ENCODE results near the gene WDR86. TPM values are rescaled to one million over a fixed set of nuclear protein-coding genes. Genes with fewer than 3 reads are reported as not detected.

The WDR86 gene
- polyA plus RNA-seq, 4 donors = 1.1 to 4.3 (median 1.8) TPM; not detected in 1

GRCh38 chr7:151348970-151349369, 60.9 kb downstream of the WDR86 start:
- H3K4me1 ChIP-seq (ENCODE audit: control insufficient read depth in 3 of 3, insufficient read depth in 2 of 3, low read depth in 1 of 3, low read length in 2 of 3) = peaks cover 3 to 16% (median 6%) of the 10 kb centered on the region in 3 donors
- no peaks in the 10 kb centered on the region for H3K27me3 ChIP-seq (ENCODE audit: control insufficient read depth in 3 of 3, insufficient read depth in 3 of 3, low read length in 3 of 3)
- WGBS, 3 donors = 63 to 80% (median 75%) methylated on average over 4 of the region's 4 CpGs
- DNase-seq (no peak), FAIRE-seq (no peak)
- H3K36me3 ChIP-seq (ENCODE audit: control insufficient read depth in 3 of 3, insufficient read depth in 2 of 3, low read depth in 1 of 3, low read length in 3 of 3) = peaks cover 11 to 47% (median 15%) of the 10 kb centered on the region in 3 donors
- H3K27ac ChIP-seq (ENCODE audit: low read depth in 1 of 3, low read length in 2 of 3) = peak overlapping the region in 2 of 3 donors; percentile 8 to 93
- no peak overlapping the region for H3K4me3 ChIP-seq (ENCODE audit: low read depth in 1 of 3, low read length in 3 of 3)
- H3K9me3 ChIP-seq (ENCODE audit: control insufficient read depth in 2 of 2, insufficient read depth in 1 of 2, low read depth in 1 of 2, low read length in 1 of 2) = no peaks in the 10 kb centered on the region

GRCh38 chr7:151347200-151347599, 62.6 kb downstream of the WDR86 start:
- no peaks in the 10 kb centered on the region for H3K27me3 ChIP-seq (ENCODE audit: control insufficient read depth in 3 of 3, insufficient read depth in 3 of 3, low read length in 3 of 3)
- 95 to 98% (median 95%) methylated on average over 6 of the region's 6 CpGs for WGBS, 3 donors
- DNase-seq (no peak), FAIRE-seq (no peak)
- no peak overlapping the region for H3K4me3 ChIP-seq (ENCODE audit: low read depth in 1 of 3, low read length in 3 of 3)
- peak overlapping the region in 2 of 3 donors; percentile 30 to 38 for H3K27ac ChIP-seq (ENCODE audit: low read depth in 1 of 3, low read length in 2 of 3)
- no peaks in the 10 kb centered on the region for H3K9me3 ChIP-seq (ENCODE audit: control insufficient read depth in 2 of 2, insufficient read depth in 1 of 2, low read depth in 1 of 2, low read length in 1 of 2)
- H3K36me3 ChIP-seq (ENCODE audit: control insufficient read depth in 3 of 3, insufficient read depth in 2 of 3, low read depth in 1 of 3, low read length in 3 of 3) = peaks cover 11 to 38% (median 12%) of the 10 kb centered on the region in 3 donors
- H3K4me1 ChIP-seq (ENCODE audit: control insufficient read depth in 3 of 3, insufficient read depth in 2 of 3, low read depth in 1 of 3, low read length in 2 of 3) = peaks cover 6 to 22% (median 6%) of the 10 kb centered on the region in 3 donors

GRCh38 chr7:151346470-151346769, 63.4 kb downstream of the WDR86 start:
- 7 to 44% (median 28%) methylated on average over 2 of the region's 2 CpGs for WGBS, 3 donors
- Histone ChIP-seq H3K4me1 (ENCODE audit: control insufficient read depth in 3 of 3, insufficient read depth in 2 of 3, low read depth in 1 of 3, low read length in 2 of 3) (peaks cover 6 to 22% (median 6%) of the 10 kb centered on the region in 3 donors), H3K4me3 (ENCODE audit: low read depth in 1 of 3, low read length in 3 of 3) (no peak overlapping the region), H3K36me3 (ENCODE audit: control insufficient read depth in 3 of 3, insufficient read depth in 2 of 3, low read depth in 1 of 3, low read length in 3 of 3) (peaks cover 7 to 34% (median 9%) of the 10 kb centered on the region in 3 donors), H3K27ac (ENCODE audit: low read depth in 1 of 3, low read length in 2 of 3) (peak overlapping the region; percentile 54 to 89 (median 88)), H3K9me3 (ENCODE audit: control insufficient read depth in 2 of 2, insufficient read depth in 1 of 2, low read depth in 1 of 2, low read length in 1 of 2) (no peaks in the 10 kb centered on the region), H3K27me3 (ENCODE audit: control insufficient read depth in 3 of 3, insufficient read depth in 3 of 3, low read length in 3 of 3) (no peaks in the 10 kb centered on the region)
- no peak for FAIRE-seq
- DNase-seq = no peak

- DNase-seq (peak; percentile 79 to 93), FAIRE-seq (no peak)
- Histone ChIP-seq H3K27me3 (ENCODE audit: control insufficient read depth in 3 of 3, insufficient read depth in 3 of 3, low read length in 3 of 3) (no peaks in the 10 kb centered on the region), H3K4me3 (ENCODE audit: low read depth in 1 of 3, low read length in 3 of 3) (no peak overlapping the region), H3K36me3 (ENCODE audit: control insufficient read depth in 3 of 3, insufficient read depth in 2 of 3, low read depth in 1 of 3, low read length in 3 of 3) (peaks cover 4 to 31% (median 6%) of the 10 kb centered on the region in 3 donors), H3K4me1 (ENCODE audit: control insufficient read depth in 3 of 3, insufficient read depth in 2 of 3, low read depth in 1 of 3, low read length in 2 of 3) (peaks cover 6 to 25% (median 6%) of the 10 kb centered on the region in 3 donors), H3K27ac (ENCODE audit: low read depth in 1 of 3, low read length in 2 of 3) (peak overlapping the region; percentile 54 to 88 (median 87)), H3K9me3 (ENCODE audit: control insufficient read depth in 2 of 2, insufficient read depth in 1 of 2, low read depth in 1 of 2, low read length in 1 of 2) (no peaks in the 10 kb centered on the region)
- WGBS, 3 donors = 55 to 73% (median 64%) methylated on average over 2 of the region's 2 CpGs
Measured at GRCh38 chr7:151345576-151346469, 64.0 kb downstream of the WDR86 start.

GRCh38 chr7:151343516-151343915, 66.3 kb downstream of the WDR86 start:
- DNase-seq (no peak), FAIRE-seq (no peak)
- H3K9me3 ChIP-seq (ENCODE audit: control insufficient read depth in 2 of 2, insufficient read depth in 1 of 2, low read depth in 1 of 2, low read length in 1 of 2) = no peaks in the 10 kb centered on the region
- H3K27me3 ChIP-seq (ENCODE audit: control insufficient read depth in 3 of 3, insufficient read depth in 3 of 3, low read length in 3 of 3) = no peaks in the 10 kb centered on the region
- H3K4me3 ChIP-seq (ENCODE audit: low read depth in 1 of 3, low read length in 3 of 3) = peak overlapping the region in 1 of 3 donors; percentile 15
- peaks cover 4 to 17% (median 6%) of the 10 kb centered on the region in 3 donors for H3K36me3 ChIP-seq (ENCODE audit: control insufficient read depth in 3 of 3, insufficient read depth in 2 of 3, low read depth in 1 of 3, low read length in 3 of 3)
- H3K27ac ChIP-seq (ENCODE audit: low read depth in 1 of 3, low read length in 2 of 3) = peak overlapping the region in 1 of 3 donors; percentile 64
- H3K4me1 ChIP-seq (ENCODE audit: control insufficient read depth in 3 of 3, insufficient read depth in 2 of 3, low read depth in 1 of 3, low read length in 2 of 3) = peaks cover 3 to 22% (median 8%) of the 10 kb centered on the region in 3 donors
- 87 to 94% (median 91%) methylated on average over 9 of the region's 9 CpGs for WGBS, 3 donors

- no peak for FAIRE-seq
- H3K4me1 ChIP-seq (ENCODE audit: control insufficient read depth in 3 of 3, insufficient read depth in 2 of 3, low read depth in 1 of 3, low read length in 2 of 3) = peaks cover 3 to 22% (median 8%) of the 10 kb centered on the region in 3 donors
- no peak for DNase-seq
- H3K27ac ChIP-seq (ENCODE audit: low read depth in 1 of 3, low read length in 2 of 3) = peak overlapping the region; percentile 58 to 87 (median 77)
- H3K4me3 ChIP-seq (ENCODE audit: low read depth in 1 of 3, low read length in 3 of 3) = peak overlapping the region in 2 of 3 donors; percentile 74 to 94
- no peaks in the 10 kb centered on the region for H3K9me3 ChIP-seq (ENCODE audit: control insufficient read depth in 2 of 2, insufficient read depth in 1 of 2, low read depth in 1 of 2, low read length in 1 of 2)
- peaks cover 4 to 16% (median 6%) of the 10 kb centered on the region in 3 donors for H3K36me3 ChIP-seq (ENCODE audit: control insufficient read depth in 3 of 3, insufficient read depth in 2 of 3, low read depth in 1 of 3, low read length in 3 of 3)
- WGBS, 3 donors = 28 to 58% (median 28%) methylated on average over 8 of the region's 8 CpGs
- no peaks in the 10 kb centered on the region for H3K27me3 ChIP-seq (ENCODE audit: control insufficient read depth in 3 of 3, insufficient read depth in 3 of 3, low read length in 3 of 3)
Measured at GRCh38 chr7:151342811-151343210, 67.0 kb downstream of the WDR86 start.

- 0 to 2% (median 0%) methylated on average over 11 of the region's 11 CpGs for WGBS, 3 donors
- Histone ChIP-seq H3K36me3 (ENCODE audit: control insufficient read depth in 3 of 3, insufficient read depth in 2 of 3, low read depth in 1 of 3, low read length in 3 of 3) (peaks cover 4 to 11% (median 6%) of the 10 kb centered on the region in 3 donors), H3K4me3 (ENCODE audit: low read depth in 1 of 3, low read length in 3 of 3) (peak overlapping the region; percentile 74 to 94 (median 86)), H3K4me1 (ENCODE audit: control insufficient read depth in 3 of 3, insufficient read depth in 2 of 3, low read depth in 1 of 3, low read length in 2 of 3) (peaks cover 3 to 22% (median 7%) of the 10 kb centered on the region in 3 donors), H3K9me3 (ENCODE audit: control insufficient read depth in 2 of 2, insufficient read depth in 1 of 2, low read depth in 1 of 2, low read length in 1 of 2) (no peaks in the 10 kb centered on the region), H3K27ac (ENCODE audit: low read depth in 1 of 3, low read length in 2 of 3) (peak overlapping the region; percentile 77 to 93 (median 93)), H3K27me3 (ENCODE audit: control insufficient read depth in 3 of 3, insufficient read depth in 3 of 3, low read length in 3 of 3) (no peaks in the 10 kb centered on the region)
- peak; percentile 49 for FAIRE-seq
- DNase-seq = peak; percentile 50 to 77
Measured at GRCh38 chr7:151342102-151342646, 67.7 kb downstream of the WDR86 start.

GRCh38 chr7:151341357-151342101, 68.3 kb downstream of the WDR86 start, which contains the start of gene NUB1:
NUB1 (plus strand) TSS chr7:151341812; CDS start chr7:151345350, 3,538 bp downstream.
- no peaks in the 10 kb centered on the region for H3K9me3 ChIP-seq (ENCODE audit: control insufficient read depth in 2 of 2, insufficient read depth in 1 of 2, low read depth in 1 of 2, low read length in 1 of 2)
- 3 to 4% (median 3%) methylated on average over 70 to 72 of the region's 72 CpGs for whole genome bisulfite sequencing, 3 donors
- H3K4me1 ChIP-seq (ENCODE audit: control insufficient read depth in 3 of 3, insufficient read depth in 2 of 3, low read depth in 1 of 3, low read length in 2 of 3) = peaks cover 3 to 19% (median 4%) of the 10 kb centered on the region in 3 donors
- peaks cover 3 to 10% (median 4%) of the 10 kb centered on the region in 3 donors for H3K36me3 ChIP-seq (ENCODE audit: control insufficient read depth in 3 of 3, insufficient read depth in 2 of 3, low read depth in 1 of 3, low read length in 3 of 3)
- peak within 1 kb of the TSS; percentile 77 to 93 (median 93) for H3K27ac ChIP-seq (ENCODE audit: low read depth in 1 of 3, low read length in 2 of 3)
- no peak for FAIRE-seq
- peak within 1 kb of the TSS; percentile 74 to 94 (median 86) for H3K4me3 ChIP-seq (ENCODE audit: low read depth in 1 of 3, low read length in 3 of 3)
- H3K27me3 ChIP-seq (ENCODE audit: control insufficient read depth in 3 of 3, insufficient read depth in 3 of 3, low read length in 3 of 3) = no peaks in the 10 kb centered on the region
- DNase-seq = peak; percentile 89 to 95

Data from small intestine (tissue), 7 donors.